CD14-positive monocyte (primary cell): ENCODE data around the gene CPNE2. TPM values are rescaled to one million over a fixed set of nuclear protein-coding genes. Genes with fewer than 3 reads are reported as not detected.

ENCODE experiments used
- DNase-seq, 3 donors: peaks; one replicate each; pipeline ENCODE4 v3.0.0-alpha.2; 2011 to 2022
- H2AFZ ChIP-seq: 2 replicates; pipeline ENCODE4 v1.6.0; 2012; ENCODE audit warnings: mild to moderate bottlenecking, low read depth, low read length, inconsistent platforms; ENCODE audit not compliant: insufficient read depth, poor library complexity, severe bottlenecking
- H3K27ac ChIP-seq, 2 donors: 1 replicate in 1 of 2; 2 replicates in 1 of 2; pipeline ENCODE4 v1.5.1; 2012 to 2013; ENCODE audit warnings: low read length in 2 of 2, control low read depth in 1 of 2, inconsistent platforms in 1 of 2, low read depth in 1 of 2, mild to moderate bottlenecking in 1 of 2
- H3K27me3 ChIP-seq, 2 donors: one replicate each; pipeline versions ENCODE4 v1.6.0 to v1.6.1; 2011 to 2013; ENCODE audit warnings: low read length in 2 of 2; ENCODE audit not compliant: control insufficient read depth in 2 of 2, insufficient read depth in 2 of 2
- H3K36me3 ChIP-seq, 2 donors: replicated peaks in 1 of 2; 1 replicate in 1 of 2; 2 replicates in 1 of 2; pipeline versions ENCODE4 v1.5.1 to v1.6.1; 2012 to 2013; ENCODE audit warnings: low read length in 2 of 2, control low read depth in 1 of 2, inconsistent platforms in 1 of 2, mild to moderate bottlenecking in 1 of 2; ENCODE audit not compliant: insufficient read depth in 2 of 2, control insufficient read depth in 1 of 2
- H3K4me1 ChIP-seq, 2 donors: 1 replicate in 1 of 2; 2 replicates in 1 of 2; pipeline versions ENCODE4 v1.5.1 to v1.6.1; 2012 to 2013; ENCODE audit warnings: low read length in 2 of 2, control low read depth in 1 of 2, inconsistent platforms in 1 of 2, mild to moderate bottlenecking in 1 of 2, moderate library complexity in 1 of 2; ENCODE audit not compliant: insufficient read depth in 2 of 2, control insufficient read depth in 1 of 2
- H3K4me2 ChIP-seq: replicated peaks from 2 replicates; pipeline ENCODE3; 2012; ENCODE audit warnings: low read length, moderate library complexity, mild to moderate bottlenecking; ENCODE audit not compliant: poor library complexity, severe bottlenecking; ENCODE audit errors: extremely low read depth
- H3K4me3 ChIP-seq, 3 experiments: fragments of 200-600 bp in 1 of 3; sonication (generic) in 1 of 3; replicated peaks in 1 of 3; 1 replicate in 2 of 3; 2 replicates in 1 of 3; pipeline ENCODE4 v1.5.1; 2011 to 2013; ENCODE audit warnings: low read length in 3 of 3, mild to moderate bottlenecking in 3 of 3, control low read depth in 2 of 3, low read depth in 2 of 3, inconsistent platforms in 1 of 3, moderate library complexity in 1 of 3
- H3K79me2 ChIP-seq: 2 replicates; pipeline ENCODE4 v1.6.0; 2012; ENCODE audit warnings: mild to moderate bottlenecking, control low read depth, inconsistent platforms, low read length, moderate library complexity; ENCODE audit not compliant: insufficient read depth
- H3K9ac ChIP-seq: 2 replicates; pipeline ENCODE4 v1.6.0; 2017; ENCODE audit warnings: low read length, mild to moderate bottlenecking; ENCODE audit not compliant: insufficient read depth, poor library complexity, severe bottlenecking
- H3K9me3 ChIP-seq, 2 donors: replicated peaks in 1 of 2; 1 replicate in 1 of 2; 2 replicates in 1 of 2; pipeline versions ENCODE4 v1.5.1 to v1.6.1; 2012 to 2013; ENCODE audit warnings: low read length in 2 of 2, control low read depth in 1 of 2; ENCODE audit not compliant: control insufficient read depth in 1 of 2, insufficient read depth in 1 of 2
- H4K20me1 ChIP-seq: 2 replicates; pipeline ENCODE4 v1.6.0; 2012; ENCODE audit warnings: mild to moderate bottlenecking, low read length, control low read depth, moderate library complexity; ENCODE audit not compliant: insufficient read depth
- H3K27ac Mint-ChIP-seq, 7 donors: one replicate each; pipeline ENCODE4 v1.8.0; 2020; ENCODE audit warnings: mild to moderate bottlenecking in 7 of 7, mixed read lengths in 7 of 7, moderate library complexity in 6 of 7, inconsistent platforms in 2 of 7
- H3K27me3 Mint-ChIP-seq, 3 donors: one replicate each; pipeline ENCODE4 v1.8.0; 2021 to 2022; ENCODE audit warnings: low read depth in 3 of 3, mild to moderate bottlenecking in 3 of 3, mixed read lengths in 3 of 3, moderate library complexity in 3 of 3, inconsistent platforms in 1 of 3
- H3K36me3 Mint-ChIP-seq, 2 donors: one replicate each; pipeline ENCODE4 v1.8.0; 2020; ENCODE audit warnings: mixed read lengths in 2 of 2, inconsistent platforms in 1 of 2, mild to moderate bottlenecking in 1 of 2
- H3K4me1 Mint-ChIP-seq: one replicate; pipeline ENCODE4 v1.8.0; 2020; ENCODE audit warnings: mild to moderate bottlenecking, mixed read lengths
- H3K4me3 Mint-ChIP-seq, 2 donors: one replicate each; pipeline ENCODE4 v1.8.0; 2020; ENCODE audit warnings: mild to moderate bottlenecking in 2 of 2, mixed read lengths in 2 of 2, moderate library complexity in 1 of 2
- H3K9me3 Mint-ChIP-seq, 7 donors: one replicate each; pipeline ENCODE4 v1.8.0; 2020 to 2022; ENCODE audit warnings: mixed read lengths in 7 of 7, mild to moderate bottlenecking in 6 of 7, moderate library complexity in 6 of 7, inconsistent platforms in 2 of 7
- CTCF ChIP-seq: fragments of 200-600 bp; IDR thresholded peaks from one replicate; pipeline ENCODE4 v1.8.0; 2022; ENCODE audit warnings: antibody characterized with exemption, mild to moderate bottlenecking
- WGBS: methylation state at CpG from one replicate; pipeline ENCODE4 v1.1.5; 2013; ENCODE audit warnings: missing lambda C conversion rate; ENCODE audit not compliant: insufficient coverage; 5-methylcytosine and 5-hydroxymethylcytosine counted together
- intact Hi-C, 2 donors: fragments of 100-400 bp; cut with micrococcal nuclease; formaldehyde crosslinking; loops; one replicate each; pipeline versions ENCODE4 v1.15.0 to v1.15.1; 2023
- polyA plus RNA-seq, 3 donors: library from polyadenylated mRNA; depleted of rRNA in 1 of 3; unstranded in 2 of 3; stranded (reverse) in 1 of 3; fragments of 300-500 nt in 2 of 3; fragments of >200 nt in 1 of 3; fragmentation: Illumina TruSeq in 2 of 3; gene quantifications; 1 replicate in 2 of 3; 2 replicates in 1 of 3; pipeline ENCODE4 v1.2.3, GENCODE V29; 2012 to 2021

Gene CPNE2
- polyA plus RNA-seq, 3 donors, result 18.3 to 68.8 (median 23.9) TPM

- H4K20me1 ChIP-seq, result peaks cover 24% of the 10 kb centered on the region
- TF ChIP-seq CTCF, result no peak
- peak within 1 kb of the TSS; percentile 97 for H3K9ac ChIP-seq
- intact Hi-C loops, result loop anchor here (5.0 to 10.0 kb wide), 5 partner anchors 59 to 581 kb away; partner anchors contain the start of genes ARL2BP (in 2 of the 2), CIAPIN1 (in 1 of the 2), COQ9 (in 1 of the 2) and HERPUD1 (in 1 of the 2)
- peak within 1 kb of the TSS; percentile 76 to 99 (median 92) for H3K4me3 ChIP-seq
- peak within 1 kb of the TSS; percentile 99 for H3K4me2 ChIP-seq
- H3K9me3 Mint-ChIP-seq, result no peaks in the 10 kb centered on the region
- WGBS, result under 1% methylated on average over 59 of the region's 64 CpGs
- peak within 1 kb of the TSS; percentile 92 to 98 (median 96) for H3K27ac Mint-ChIP-seq
- no peaks in the 10 kb centered on the region for H3K27me3 Mint-ChIP-seq
- peaks cover 4 to 12% of the 10 kb centered on the region in 2 donors for H3K36me3 Mint-ChIP-seq
- no peaks in the 10 kb centered on the region for H3K27me3 ChIP-seq
- peaks cover 44% of the 10 kb centered on the region for H3K4me1 Mint-ChIP-seq
- DNase-seq, result peak; percentile 99 to 100 (median 99)
- H3K9me3 ChIP-seq, result no peaks in the 10 kb centered on the region
- H2AFZ ChIP-seq, result peak within 1 kb of the TSS; percentile 93
- peak within 1 kb of the TSS; percentile 80 to 93 for H3K27ac ChIP-seq
- peaks cover 0 to 3% of the 10 kb centered on the region in 2 donors for H3K36me3 ChIP-seq
- H3K4me1 ChIP-seq, result peaks cover 28 to 30% of the 10 kb centered on the region in 2 donors
- H3K79me2 ChIP-seq, result peaks cover 98% of the 10 kb centered on the region
- H3K4me3 Mint-ChIP-seq, result peak within 1 kb of the TSS; percentile 100
Measured at GRCh38 chr16:57185945-57186871, 93.8 kb downstream of the CPNE2 start, which contains the start of the genes PSME3IP1 and RSPRY1. Gene PSME3IP1 (minus strand): TSS chr16:57186039. CDS start chr16:57173854, 12,185 bp downstream. Gene RSPRY1 (plus strand): TSS chr16:57186329. CDS start chr16:57204659, 18,330 bp downstream.
